Epithelial cell of esophagus (primary cell): ENCODE results near the gene ST14.
"Not testable (repeated sequence)": the region's sequence is repeated elsewhere in the genome, so short reads cannot be mapped to it uniquely, and the experiment has no call there.

Source experiments
- DNase-seq: peaks from one replicate; pipeline ENCODE4 v3.0.0; 2010; ENCODE audit warnings: low read depth
- H3K4me3 ChIP-seq: 2 replicates; pipeline ENCODE4 v1.5.1; 2011; ENCODE audit warnings: mild to moderate bottlenecking, low read length, control low read depth
- CTCF ChIP-seq: IDR thresholded peaks from 2 replicates; pipeline ENCODE4 v1.5.1; 2011; ENCODE audit warnings: low read depth, mild to moderate bottlenecking, low read length, control low read depth, inconsistent platforms; ENCODE audit not compliant: insufficient read depth; ENCODE audit errors: missing control alignments

The ST14 gene

GRCh38 chr11:130191896-130192295 lies 32.3 kb downstream of the ST14 start:
- H3K4me3 ChIP-seq, result no peak overlapping the region
- no peak for TF ChIP-seq CTCF
- no peak for DNase-seq

- no peak overlapping the region for H3K4me3 ChIP-seq
- DNase-seq, result no peak
- TF ChIP-seq CTCF, result no peak
These were observed 33.3 kb downstream of the ST14 start for GRCh38 chr11:130192845-130193267.

- H3K4me3 ChIP-seq, DNase-seq: not testable (repeated sequence)
These were observed 34.0 kb downstream of the ST14 start for GRCh38 chr11:130193551-130193950.

- no peak overlapping the region for H3K4me3 ChIP-seq
- no peak for TF ChIP-seq CTCF
- DNase-seq, result no peak
These were observed 34.9 kb downstream of the ST14 start for GRCh38 chr11:130194241-130195023.

GRCh38 chr11:130197386-130198035 lies 37.9 kb downstream of the ST14 start:
- no peak overlapping the region for H3K4me3 ChIP-seq
- no peak for TF ChIP-seq CTCF
- DNase-seq, result peak; percentile 75

- TF ChIP-seq CTCF, result no peak
- DNase-seq, result no peak
- no peak overlapping the region for H3K4me3 ChIP-seq
These were observed 38.7 kb downstream of the ST14 start for GRCh38 chr11:130198292-130198691.

- no peak for TF ChIP-seq CTCF
- no peak overlapping the region for H3K4me3 ChIP-seq
- DNase-seq, result no peak
These were observed 39.4 kb downstream of the ST14 start for GRCh38 chr11:130198964-130199363.
